K562 (cell line): ENCODE data around the gene TNFAIP1. TPM values are rescaled to one million over a fixed set of nuclear protein-coding genes. Genes with fewer than 3 reads are reported as not detected.

Experiments
- ATAC-seq: fragments of 200-7000 bp; cut with Tn5 transposase; 3 replicates; pipeline ENCODE4 v1.9.1; 2020; ENCODE audit warnings: moderate library complexity
- BruUV-seq: library from RNA; stranded (reverse); fragments of 400-500 nt; replicated peaks from 2 replicates; lab custom pipeline; 2021; lab: Mats Ljungman, UMichigan
- CTCF ChIA-PET: fragments of 300-600 bp; formaldehyde crosslinking; extraction: SDS; loops from one replicate; lab custom pipeline; 2021; ENCODE audit warnings: low intra/inter-chr PET ratio; lab: Yijun Ruan, JAX
- POLR2A ChIA-PET: fragments of 300-600, 350-650 bp; sonication (Branson Sonifier 250); formaldehyde crosslinking; extraction: SDS; loops from one replicate; lab custom pipeline; 2021; ENCODE audit warnings: antibody characterized with exemption, inconsistent platforms; lab: Yijun Ruan, JAX
- DNase-seq, 4 experiments: peaks; one replicate each; pipeline versions ENCODE4 v3.0.0 to v3.0.0-alpha.2; 2011 to 2018; ENCODE audit warnings: low spot score in 3 of 4, mixed read lengths in 3 of 4; ENCODE audit errors: extremely low read depth in 1 of 4
- FAIRE-seq: peaks from 2 replicates; lab custom pipeline; 2011; peaks lifted over from hg19 to GRCh38; lab: Jason Lieb, UNC
- H2AFZ ChIP-seq: 2 replicates; pipeline ENCODE4 v1.6.0; 2011; ENCODE audit warnings: low read depth, low read length, control low read depth, inconsistent platforms
- H3K27ac ChIP-seq: fragments of 200-600 bp; 3 replicates; pipeline ENCODE4 v1.8.0; 2011; ENCODE audit warnings: low read depth, mild to moderate bottlenecking, control low read depth, inconsistent platforms, low read length, moderate library complexity, mixed read lengths; ENCODE audit errors: extremely low read depth
- H3K27me3 ChIP-seq, 2 experiments: fragments of 300-600 bp in 1 of 2; 2 replicates in 1 of 2; 3 replicates in 1 of 2; pipeline versions ENCODE4 v1.6.0 to v1.8.0; 2011; ENCODE audit warnings: inconsistent platforms in 2 of 2, low read length in 2 of 2, mild to moderate bottlenecking in 1 of 2, mixed read lengths in 1 of 2, moderate library complexity in 1 of 2; ENCODE audit not compliant: control insufficient read depth in 2 of 2, insufficient read depth in 2 of 2
- H3K36me3 ChIP-seq: fragments of 300-600 bp; 3 replicates; pipeline ENCODE4 v1.8.0; 2011; ENCODE audit warnings: mild to moderate bottlenecking, low read length, inconsistent platforms; ENCODE audit not compliant: control insufficient read depth, insufficient read depth
- H3K4me1 ChIP-seq, 2 experiments: fragments of 200-600 bp in 1 of 2; replicated peaks in 1 of 2; 2 replicates in 1 of 2; 3 replicates in 1 of 2; pipeline versions ENCODE4 v1.5.1 to v1.8.0; 2011; ENCODE audit warnings: inconsistent platforms in 2 of 2, low read length in 2 of 2, mild to moderate bottlenecking in 1 of 2, mixed read lengths in 1 of 2, moderate library complexity in 1 of 2; ENCODE audit not compliant: control insufficient read depth in 2 of 2, insufficient read depth in 2 of 2
- H3K4me2 ChIP-seq: 2 replicates; pipeline ENCODE4 v1.6.1; 2011; ENCODE audit warnings: low read length, control low read depth, inconsistent platforms, mixed read lengths; ENCODE audit not compliant: insufficient read depth
- H3K4me3 ChIP-seq: fragments of 200-600 bp; sonication (generic), shearing (Covaris generic); 2 replicates; pipeline ENCODE4 v1.5.1; 2016; ENCODE audit warnings: control low read depth, inconsistent platforms
- H3K79me2 ChIP-seq: fragments of 200-600 bp; 3 replicates; pipeline ENCODE4 v1.8.0; 2011; ENCODE audit warnings: low read length, inconsistent platforms; ENCODE audit not compliant: control insufficient read depth, insufficient read depth
- H3K9ac ChIP-seq, 2 experiments: 2 replicates each; pipeline versions ENCODE4 v1.6.0 to v1.6.1; 2011; ENCODE audit warnings: low read depth in 2 of 2, low read length in 2 of 2, control low read depth in 1 of 2, inconsistent platforms in 1 of 2, mild to moderate bottlenecking in 1 of 2, mixed read lengths in 1 of 2; ENCODE audit not compliant: insufficient read depth in 1 of 2
- H3K9me1 ChIP-seq: one replicate; pipeline ENCODE4 v1.6.0; 2011; ENCODE audit warnings: inconsistent platforms, mild to moderate bottlenecking, low read length, moderate library complexity; ENCODE audit not compliant: control insufficient read depth, insufficient read depth
- H3K9me3 ChIP-seq: replicated peaks from 2 replicates; pipeline ENCODE4 v1.5.1; 2011; ENCODE audit warnings: low read depth, low read length, inconsistent platforms; ENCODE audit not compliant: control insufficient read depth, insufficient read depth
- H4K20me1 ChIP-seq: replicated peaks from 2 replicates; pipeline ENCODE4 v1.6.1; 2011; ENCODE audit warnings: low read length, inconsistent platforms, mixed read lengths; ENCODE audit not compliant: control insufficient read depth, insufficient read depth
- FOXA3 ChIP-seq, 2 experiments: fragments of 450-650 bp in 1 of 2; sonication (generic) in 1 of 2; formaldehyde crosslinking; IDR thresholded peaks in 1 of 2; conservative IDR thresholded peaks in 1 of 2; 2 replicates each; pipeline versions ENCODE4 v1.4.0 to v1.8.0; 2020 to 2022; ENCODE audit warnings: mild to moderate bottlenecking in 2 of 2, missing genetic modification reagents in 1 of 2
- FOXK2 ChIP-seq, 2 experiments: fragments of 450-650 bp; IDR thresholded peaks in 1 of 2; conservative IDR thresholded peaks in 1 of 2; 2 replicates each; pipeline ENCODE4 v1.6.1; 2016; ENCODE audit warnings: low read depth in 2 of 2, mild to moderate bottlenecking in 1 of 2
- KDM2B ChIP-seq: fragments of 250-450 bp; sonication (Bioruptor Pico); IDR thresholded peaks from 2 replicates; pipeline ENCODE4 v1.8.0; 2021; ENCODE audit warnings: mild to moderate bottlenecking, moderate library complexity
- NR2F6 ChIP-seq: fragments of 450-650 bp; formaldehyde crosslinking; IDR thresholded peaks from 2 replicates; pipeline ENCODE4 v1.4.0; 2020; ENCODE audit warnings: mild to moderate bottlenecking
- POLR2A ChIP-seq: fragments of 450-650 bp; conservative IDR thresholded peaks from 2 replicates; pipeline ENCODE4 v1.6.1; 2016
- POLR2AphosphoS2 ChIP-seq: IDR thresholded peaks from 2 replicates; pipeline ENCODE4 v1.6.1; 2012; ENCODE audit warnings: low read length, improper control_type of control experiment
- SUPT5H ChIP-seq: fragments of 450-650 bp; IDR thresholded peaks from 2 replicates; pipeline ENCODE4 v1.6.1; 2016
- ZNF121 ChIP-seq: sonication (generic); formaldehyde crosslinking; conservative IDR thresholded peaks from 2 replicates; pipeline ENCODE4 v1.8.0; 2022; ENCODE audit warnings: missing genetic modification reagents
- ZNF274 ChIP-seq: IDR thresholded peaks from 2 replicates; pipeline ENCODE4 v1.6.1; 2011; ENCODE audit warnings: low read depth, mild to moderate bottlenecking, low read length, moderate library complexity, borderline replicate concordance
- ZNF518B ChIP-seq: fragments of 250-450 bp; sonication (Bioruptor Pico); IDR thresholded peaks from 2 replicates; pipeline ENCODE4 v1.5.0; 2021; ENCODE audit warnings: mild to moderate bottlenecking, moderate library complexity
- WGBS: fragments of 100-300 bp; shearing (Covaris generic); methylation state at CpG from one replicate; pipeline ENCODE4 v1.1.6; 2016; ENCODE audit warnings: low coverage, mixed read lengths; ENCODE audit not compliant: insufficient coverage; ENCODE audit errors: missing lambda C conversion rate; 5-methylcytosine and 5-hydroxymethylcytosine counted together
- in situ Hi-C: fragments of 300-500 bp; cut with MboI; formaldehyde crosslinking; loops from 4 replicates; pipeline ENCODE4 v1.15.0; 2018; ENCODE audit warnings: inconsistent platforms, mixed read lengths
- intact Hi-C: fragments of 100-400 bp; cut with micrococcal nuclease; formaldehyde crosslinking; loops from 2 replicates; pipeline ENCODE4 v1.14.2; 2022
- polyA plus RNA-seq, 8 experiments: library from polyadenylated mRNA; depleted of rRNA in 4 of 8; stranded (reverse) in 5 of 8; unstranded in 3 of 8; fragments of >200 nt; fragmentation: Nextera tagmentation in 2 of 8; fragmentation: Illumina TruSeq in 1 of 8; extraction: Ambion mirVana in 2 of 8; extraction: Trizol in 1 of 8; gene quantifications; 2 replicates each; pipeline versions ENCODE4 v1.2.1 to v1.2.3, GENCODE V29; 2011 to 2014; ENCODE audit warnings: inconsistent platforms in 1 of 8, missing spikeins in 1 of 8
- total RNA-seq, 7 experiments: library from RNA; depleted of rRNA in 6 of 7; stranded (reverse); fragments of >200 nt in 6 of 7; fragmentation: Illumina TruSeq in 2 of 7; extraction: Trizol in 2 of 7; gene quantifications; 2 replicates each; pipeline versions ENCODE4 v1.2.1 to v1.2.3, GENCODE V29; 2011 to 2021; ENCODE audit warnings: low replicate concordance in 1 of 7
- TF ChIP-seq, protein P1 (sequence below): sonication (generic); formaldehyde crosslinking; IDR thresholded peaks from 2 replicates; pipeline ENCODE4 v1.8.0; 2022; ENCODE audit warnings: mild to moderate bottlenecking, missing genetic modification reagents, borderline replicate concordance
- TF ChIP-seq, protein P2 (sequence below), 2 experiments: fragments of 450-650 bp; IDR thresholded peaks; 2 replicates each; pipeline ENCODE4 v1.6.1; 2018; ENCODE audit warnings: mild to moderate bottlenecking in 2 of 2, low read depth in 1 of 2; ENCODE audit not compliant: partially characterized antibody in 2 of 2

TNFAIP1 gene
- total and polyA plus RNA-seq, 9 of the 15 experiments (the other 6 are each of a cell fraction or from before 2014, with no cell fraction given) = 2.1 to 20.1 (median 8.2) TPM

- no peak for DNase-seq
- POLR2A ChIA-PET = interaction anchor here (0.7 to 4.2 kb wide), 6 partner anchors 9 to 1055 kb away, joined by 3 to 44 read pairs (median 4); partner anchors contain the start of genes IFT20, POLDIP2 and TNFAIP1
- Histone ChIP-seq H3K9me3 (no peaks in the 10 kb centered on the region), H3K4me2 (no peak overlapping the region), H3K4me3 (no peak overlapping the region), H4K20me1 (no peaks in the 10 kb centered on the region; the same call in none of the 2 replicates), H3K36me3 (peaks cover 93% of the 10 kb centered on the region), H3K9me1 (peaks cover under 1% of the 10 kb centered on the region), H3K27me3 (no peaks in the 10 kb centered on the region), H2AFZ (no peak overlapping the region), H3K79me2 (no peaks in the 10 kb centered on the region), H3K9ac (no peak overlapping the region), H3K4me1 (peaks cover 0 to 3% of the 10 kb centered on the region in 2 experiments; a peak in 1 of 5 replicates), H3K27ac (no peak overlapping the region)
- CTCF ChIA-PET = no interaction called here
- in situ Hi-C loops (no loop called here), intact Hi-C loops (no loop called here)
- 95% methylated on average over 8 of the region's 8 CpGs for WGBS
- no peak for FAIRE-seq
- BruUV-seq = TSS peak; percentile 23
- ATAC-seq = no peak
- no peak for TF ChIP-seq FOXK2 (conservative IDR thresholded peaks at IDR 0.05 in 1 of 2, IDR thresholded peaks at IDR 0.05 in 1 of 2; ENCODE audit: low read depth in 2 of 2)
- TF ChIP-seq, protein P1, sequence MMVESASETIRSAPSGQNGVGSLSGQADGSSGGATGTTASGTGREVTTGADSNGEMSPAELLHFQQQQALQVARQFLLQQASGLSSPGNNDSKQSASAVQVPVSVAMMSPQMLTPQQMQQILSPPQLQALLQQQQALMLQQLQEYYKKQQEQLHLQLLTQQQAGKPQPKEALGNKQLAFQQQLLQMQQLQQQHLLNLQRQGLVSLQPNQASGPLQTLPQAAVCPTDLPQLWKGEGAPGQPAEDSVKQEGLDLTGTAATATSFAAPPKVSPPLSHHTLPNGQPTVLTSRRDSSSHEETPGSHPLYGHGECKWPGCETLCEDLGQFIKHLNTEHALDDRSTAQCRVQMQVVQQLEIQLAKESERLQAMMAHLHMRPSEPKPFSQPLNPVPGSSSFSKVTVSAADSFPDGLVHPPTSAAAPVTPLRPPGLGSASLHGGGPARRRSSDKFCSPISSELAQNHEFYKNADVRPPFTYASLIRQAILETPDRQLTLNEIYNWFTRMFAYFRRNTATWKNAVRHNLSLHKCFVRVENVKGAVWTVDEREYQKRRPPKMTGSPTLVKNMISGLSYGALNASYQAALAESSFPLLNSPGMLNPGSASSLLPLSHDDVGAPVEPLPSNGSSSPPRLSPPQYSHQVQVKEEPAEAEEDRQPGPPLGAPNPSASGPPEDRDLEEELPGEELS = no peak
- no peak for TF ChIP-seq ZNF121 (CRISPR knock-in tag)
- TF ChIP-seq NR2F6 (CRISPR knock-in tag) = no peak
- TF ChIP-seq POLR2AphosphoS2 = peak; percentile 35; the same call in 1 of the 2 replicates
- no peak for TF ChIP-seq KDM2B
- TF ChIP-seq POLR2A = 0 out of 2 replicates have a peak, but pooled peaks have one; percentile 35
- no peak for TF ChIP-seq ZNF274
- TF ChIP-seq SUPT5H = peak; percentile 51; the same call in 1 of the 2 replicates
- TF ChIP-seq ZNF518B (CRISPR knock-in tag) = no peak
- no peak for TF ChIP-seq FOXA3 (CRISPR knock-in tag; conservative IDR thresholded peaks at IDR 0.05 in 1 of 2, IDR thresholded peaks at IDR 0.05 in 1 of 2)
- TF ChIP-seq, protein P2, sequence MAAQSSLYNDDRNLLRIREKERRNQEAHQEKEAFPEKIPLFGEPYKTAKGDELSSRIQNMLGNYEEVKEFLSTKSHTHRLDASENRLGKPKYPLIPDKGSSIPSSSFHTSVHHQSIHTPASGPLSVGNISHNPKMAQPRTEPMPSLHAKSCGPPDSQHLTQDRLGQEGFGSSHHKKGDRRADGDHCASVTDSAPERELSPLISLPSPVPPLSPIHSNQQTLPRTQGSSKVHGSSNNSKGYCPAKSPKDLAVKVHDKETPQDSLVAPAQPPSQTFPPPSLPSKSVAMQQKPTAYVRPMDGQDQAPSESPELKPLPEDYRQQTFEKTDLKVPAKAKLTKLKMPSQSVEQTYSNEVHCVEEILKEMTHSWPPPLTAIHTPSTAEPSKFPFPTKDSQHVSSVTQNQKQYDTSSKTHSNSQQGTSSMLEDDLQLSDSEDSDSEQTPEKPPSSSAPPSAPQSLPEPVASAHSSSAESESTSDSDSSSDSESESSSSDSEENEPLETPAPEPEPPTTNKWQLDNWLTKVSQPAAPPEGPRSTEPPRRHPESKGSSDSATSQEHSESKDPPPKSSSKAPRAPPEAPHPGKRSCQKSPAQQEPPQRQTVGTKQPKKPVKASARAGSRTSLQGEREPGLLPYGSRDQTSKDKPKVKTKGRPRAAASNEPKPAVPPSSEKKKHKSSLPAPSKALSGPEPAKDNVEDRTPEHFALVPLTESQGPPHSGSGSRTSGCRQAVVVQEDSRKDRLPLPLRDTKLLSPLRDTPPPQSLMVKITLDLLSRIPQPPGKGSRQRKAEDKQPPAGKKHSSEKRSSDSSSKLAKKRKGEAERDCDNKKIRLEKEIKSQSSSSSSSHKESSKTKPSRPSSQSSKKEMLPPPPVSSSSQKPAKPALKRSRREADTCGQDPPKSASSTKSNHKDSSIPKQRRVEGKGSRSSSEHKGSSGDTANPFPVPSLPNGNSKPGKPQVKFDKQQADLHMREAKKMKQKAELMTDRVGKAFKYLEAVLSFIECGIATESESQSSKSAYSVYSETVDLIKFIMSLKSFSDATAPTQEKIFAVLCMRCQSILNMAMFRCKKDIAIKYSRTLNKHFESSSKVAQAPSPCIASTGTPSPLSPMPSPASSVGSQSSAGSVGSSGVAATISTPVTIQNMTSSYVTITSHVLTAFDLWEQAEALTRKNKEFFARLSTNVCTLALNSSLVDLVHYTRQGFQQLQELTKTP (IDR thresholded peaks at IDR 0.05; ENCODE audit: low read depth in 1 of 2, partially characterized antibody in 2 of 2) = no peak
Observed at GRCh38 chr17:28347261-28347891, 11.8 kb downstream of the TNFAIP1 start.
